HG03159 (cell line): ENCODE measurements around the gene NPIPA3.
"Not testable (repeated sequence)": the region's sequence is repeated elsewhere in the genome, so short reads cannot be mapped to it uniquely, and the experiment has no call there.

Experiments
- ATAC-seq: cut with Tn5 transposase; IDR thresholded peaks from one replicate; pipeline ENCODE4 v1.9.1; 2021; ENCODE audit warnings: mild to moderate bottlenecking, moderate library complexity; ENCODE audit not compliant: unreplicated experiment

NPIPA3 gene

GRCh38 chr16:14703156-14704011 is at the start of gene NPIPA3:
Gene NPIPA3, plus strand, starts transcription at chr16:14703411. Its CDS starts 5,533 bp downstream, at chr16:14708944.
- peak; percentile 98 for ATAC-seq

DNA sequence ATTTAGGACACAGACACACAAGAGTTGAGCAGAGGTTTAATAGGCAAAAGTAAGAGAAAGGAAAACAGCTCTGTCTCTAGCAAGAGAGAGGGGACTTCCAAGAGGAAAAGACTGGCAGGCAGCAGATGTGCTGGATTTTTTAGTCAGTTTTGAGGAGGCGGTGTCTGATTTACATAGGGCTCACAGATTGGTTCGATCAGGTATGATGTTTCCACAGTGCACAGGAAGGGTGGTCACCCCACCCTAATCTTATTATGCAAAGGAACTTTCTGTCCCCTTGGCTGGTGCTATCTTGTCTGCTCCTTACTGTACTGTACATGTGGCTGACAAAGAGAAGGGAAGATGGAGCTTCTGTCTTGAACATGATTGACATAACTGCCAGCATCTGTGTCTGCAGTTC is 45.1 kb upstream of the NPIPA3 start:
- ATAC-seq = peak; percentile 63

GRCh38 chr16:14667347-14668266 is 35.6 kb upstream of the NPIPA3 start:
- no peak for ATAC-seq

DNA sequence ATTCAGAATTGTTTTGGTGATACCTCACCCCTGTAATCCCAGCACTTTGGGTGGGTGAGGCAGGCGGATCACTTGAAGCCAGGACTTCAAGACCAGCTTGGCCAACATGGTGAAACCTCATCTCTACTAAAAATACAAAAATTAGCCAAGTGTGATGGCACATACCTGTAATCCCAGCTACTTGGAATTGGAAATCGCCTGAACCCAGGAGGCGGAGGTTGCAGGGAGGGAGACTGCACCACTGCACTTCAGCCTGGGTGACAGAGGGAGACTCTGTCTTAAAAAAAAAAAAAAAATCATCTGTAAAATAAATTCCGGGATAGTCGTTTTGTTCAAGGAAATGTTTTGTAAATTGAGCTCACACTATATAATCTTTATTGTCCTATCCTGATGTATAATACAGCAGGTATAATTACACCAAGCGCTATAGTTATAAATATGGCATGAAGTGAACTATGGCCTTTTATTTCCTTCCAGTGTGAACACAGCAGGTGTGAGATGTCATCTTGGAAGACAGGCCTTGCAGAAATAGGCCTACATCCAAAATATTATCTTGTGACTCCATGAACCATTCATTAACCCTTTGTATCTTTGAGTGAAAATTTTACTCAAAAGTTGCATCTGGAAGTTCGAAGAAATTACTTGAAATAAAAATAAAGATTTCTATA is 34.5 kb upstream of the NPIPA3 start:
- ATAC-seq = no peak

DNA sequence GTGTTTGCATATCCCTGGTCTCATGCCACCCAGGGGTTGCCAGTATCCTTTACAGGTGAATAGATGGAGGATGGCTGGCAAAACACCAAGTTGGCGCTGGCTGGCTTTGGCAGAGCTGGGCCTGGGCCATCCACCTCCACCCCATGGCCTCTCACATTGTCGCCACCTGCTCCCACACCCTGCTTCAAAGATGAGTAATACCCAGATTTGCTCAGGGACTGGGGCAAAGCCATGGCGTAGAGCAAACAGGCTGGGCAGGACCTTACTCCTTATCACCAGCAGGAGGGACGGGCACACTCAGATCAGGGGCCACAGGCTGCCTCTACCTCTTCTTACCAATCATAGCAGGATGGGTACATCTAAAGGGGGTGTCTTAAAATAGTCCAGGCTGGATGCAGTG is 33.4 kb upstream of the NPIPA3 start:
- no peak for ATAC-seq

- peak; percentile 73 for ATAC-seq
Observed at GRCh38 chr16:14672403-14672971, 30.7 kb upstream of the NPIPA3 start.

GRCh38 chr16:14676633-14677032 is 26.6 kb upstream of the NPIPA3 start:
- no peak for ATAC-seq

- no peak for ATAC-seq
Observed at GRCh38 chr16:14677627-14678026, 25.6 kb upstream of the NPIPA3 start.

DNA sequence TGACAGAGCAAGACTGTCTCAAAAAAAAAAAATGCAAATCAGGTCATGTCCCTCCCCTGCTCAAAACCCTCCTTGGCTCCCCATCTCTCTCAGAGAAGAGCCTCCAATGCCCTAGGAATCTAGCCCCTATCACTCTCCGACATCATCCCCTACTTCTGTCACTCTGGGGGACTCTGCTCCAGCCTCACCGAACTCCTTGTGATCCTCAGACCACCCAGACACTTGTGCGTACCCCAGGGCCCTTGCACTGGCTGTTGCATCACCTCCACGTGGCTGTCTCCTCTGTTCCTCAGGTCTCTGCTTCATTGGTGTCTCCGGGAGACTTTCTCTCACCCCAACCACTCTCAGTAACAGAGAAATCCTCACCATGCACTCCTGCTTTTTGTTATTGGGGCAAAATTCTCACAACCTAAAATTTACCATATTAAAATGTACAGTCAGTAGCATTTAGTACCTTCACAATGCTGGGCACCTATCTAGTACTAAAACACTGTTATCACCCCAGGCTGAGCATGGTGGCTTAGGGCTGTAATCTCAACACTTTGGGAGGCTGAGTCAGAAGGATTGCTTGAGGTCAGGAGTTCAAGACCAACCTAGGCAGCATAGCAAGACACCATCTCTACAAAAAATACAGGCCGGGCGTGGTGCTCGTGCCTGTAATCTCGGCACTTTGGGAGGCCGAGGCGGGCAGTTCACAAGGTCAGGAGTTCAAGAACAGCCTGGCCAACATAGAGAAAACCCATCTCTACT is 24.3 kb upstream of the NPIPA3 start:
- ATAC-seq = no peak

DNA sequence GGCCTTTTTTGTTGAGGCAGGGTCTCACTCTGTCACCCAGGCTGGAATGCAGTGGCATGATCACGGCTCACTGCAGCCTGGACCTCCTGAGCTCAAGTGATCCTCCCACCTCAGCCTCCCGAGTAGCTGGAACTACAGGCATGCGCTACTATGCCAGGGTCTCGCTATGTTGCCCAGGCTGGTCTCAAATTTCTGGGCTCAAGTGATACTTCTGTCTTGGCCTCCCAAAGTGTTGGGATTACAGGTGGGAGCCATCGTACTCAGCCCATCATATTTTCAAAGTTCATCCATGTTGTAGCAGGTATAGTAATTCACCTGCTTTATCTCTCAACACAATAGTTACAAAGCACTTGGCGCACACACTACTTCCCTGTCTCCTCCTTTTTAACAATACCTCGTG is 22.8 kb upstream of the NPIPA3 start:
- ATAC-seq = not testable (repeated sequence)

GRCh38 chr16:14681115-14681514 is 22.1 kb upstream of the NPIPA3 start:
- ATAC-seq = no peak

DNA sequence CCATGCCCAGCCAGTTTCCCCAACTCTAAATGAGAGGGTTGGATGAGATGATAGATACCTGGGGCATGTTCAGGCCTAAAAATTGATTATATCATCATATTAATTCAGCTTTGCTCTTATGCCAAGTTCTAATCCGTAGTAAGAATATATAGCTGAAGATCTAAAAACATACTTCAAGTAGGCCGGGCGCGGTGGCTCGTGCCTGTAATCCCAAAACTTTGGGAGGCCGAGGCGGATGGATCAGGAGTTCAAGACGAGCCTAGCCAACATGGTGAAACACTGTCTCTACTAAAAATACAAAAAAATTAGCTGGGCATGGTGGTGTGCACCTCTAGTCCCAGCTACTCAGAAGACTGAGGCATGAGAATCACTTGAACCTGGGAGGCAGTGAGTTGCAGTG is 21.1 kb upstream of the NPIPA3 start:
- ATAC-seq = no peak

DNA sequence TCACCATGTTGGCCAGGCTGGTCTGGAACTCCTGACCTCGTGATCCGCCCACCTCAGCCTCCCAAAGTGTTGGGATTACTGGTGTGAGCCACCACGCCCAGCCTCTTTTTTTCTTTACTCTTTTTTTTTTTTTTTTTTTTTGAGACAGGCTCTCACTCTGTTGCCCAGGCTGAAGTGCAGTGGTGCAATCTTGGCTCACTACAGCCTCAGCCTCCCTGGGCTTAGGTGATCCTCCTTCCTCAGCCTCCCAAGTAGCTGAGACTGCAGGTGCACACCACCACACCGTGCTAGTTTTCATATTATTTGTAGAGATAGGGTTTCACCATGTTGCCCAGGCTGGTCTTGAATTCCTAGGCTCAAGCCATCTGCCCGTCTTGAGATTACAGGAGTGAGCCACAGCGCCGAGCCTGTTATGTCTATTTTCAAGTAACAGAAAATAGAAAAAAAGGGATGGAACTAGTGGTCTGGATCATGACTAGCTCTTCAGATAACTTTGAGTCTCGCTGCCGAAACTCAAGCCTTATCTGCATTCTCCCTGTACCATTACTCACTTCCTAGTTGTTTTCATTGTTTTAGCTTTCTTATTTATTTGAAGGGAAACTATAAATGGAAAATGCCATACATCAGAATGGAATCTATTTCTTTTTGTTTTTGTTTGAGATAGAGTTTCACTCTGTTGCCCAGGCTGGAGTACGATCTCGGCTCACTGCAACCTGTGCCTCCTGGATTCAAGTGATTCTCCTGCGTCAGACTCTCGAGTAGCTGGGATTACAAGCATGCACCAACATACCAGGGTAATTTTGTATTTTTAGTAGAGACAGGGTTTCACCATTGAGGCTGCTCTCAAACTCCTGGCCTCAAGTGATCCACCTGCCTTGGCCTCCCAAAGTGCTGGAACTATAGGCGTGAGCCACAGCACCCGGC is 17.1 kb upstream of the NPIPA3 start:
- ATAC-seq = not testable (repeated sequence)

DNA sequence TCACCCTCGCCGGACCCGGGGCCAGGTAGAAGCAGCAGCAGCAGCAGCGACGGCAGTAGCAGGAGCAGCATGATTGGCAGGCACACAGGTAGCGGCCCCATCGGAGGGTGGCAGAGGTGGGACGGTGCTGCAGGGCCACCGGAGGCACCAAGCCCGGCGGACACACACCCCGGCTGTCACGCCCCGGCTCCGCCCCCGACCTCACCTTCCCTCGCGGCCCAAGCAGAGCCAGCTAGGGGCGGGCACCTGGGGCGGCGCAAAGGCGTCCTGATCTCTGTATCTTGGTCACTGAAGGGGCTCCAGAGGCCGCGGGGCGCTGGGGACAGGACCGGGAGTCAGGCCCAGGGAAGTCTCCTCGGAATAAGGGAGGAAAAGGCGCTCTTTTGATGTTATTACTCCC is 9.1 kb upstream of the NPIPA3 start, which contains the start of gene PLA2G10:
TSS of gene PLA2G10 (minus strand) at position 180 of the 400 bp plus-strand sequence. CDS start at position 101, 79 bp downstream.
- ATAC-seq = not testable (repeated sequence)

DNA sequence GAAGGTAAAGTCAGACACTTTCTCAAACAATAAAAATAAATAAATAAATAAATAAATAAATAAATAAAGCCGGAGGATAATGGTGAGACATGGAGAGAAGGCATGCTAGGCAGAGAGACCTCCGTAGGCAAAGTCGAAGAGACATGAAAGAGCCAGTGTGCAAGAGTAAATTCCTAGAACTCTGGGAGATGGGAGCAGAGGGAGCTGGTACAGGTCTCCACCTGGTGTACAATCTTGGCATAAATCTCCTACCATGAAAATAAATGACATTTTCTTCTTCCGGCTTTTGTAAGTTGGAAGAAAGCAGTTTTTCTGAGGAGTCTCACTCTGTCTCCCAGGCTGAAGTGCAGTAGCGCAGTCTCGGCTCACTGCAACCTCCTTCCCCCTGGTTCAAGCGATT is 1.4 kb upstream of the NPIPA3 start:
- ATAC-seq = not testable (repeated sequence)

DNA sequence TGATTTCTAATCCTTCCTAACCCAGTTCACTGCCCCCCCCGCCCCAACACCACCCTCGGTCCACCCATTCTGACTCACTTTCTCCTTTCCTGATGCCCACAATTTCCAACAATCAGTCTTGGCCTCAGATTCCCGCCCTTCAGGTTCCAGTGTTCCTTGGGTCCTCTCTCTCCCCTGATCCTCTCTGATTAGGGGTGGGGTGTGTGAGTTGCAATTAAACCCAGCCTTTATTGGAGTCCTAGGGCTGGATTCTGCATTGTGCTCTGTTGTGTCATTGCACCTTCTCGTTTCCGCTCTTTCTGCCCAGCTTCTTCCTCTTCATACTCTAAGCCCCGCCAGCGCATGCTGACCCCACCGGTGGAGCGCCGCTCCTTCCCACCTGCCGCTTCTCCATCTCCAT is 539 bp upstream of the NPIPA3 start:
- not testable (repeated sequence) for ATAC-seq

DNA sequence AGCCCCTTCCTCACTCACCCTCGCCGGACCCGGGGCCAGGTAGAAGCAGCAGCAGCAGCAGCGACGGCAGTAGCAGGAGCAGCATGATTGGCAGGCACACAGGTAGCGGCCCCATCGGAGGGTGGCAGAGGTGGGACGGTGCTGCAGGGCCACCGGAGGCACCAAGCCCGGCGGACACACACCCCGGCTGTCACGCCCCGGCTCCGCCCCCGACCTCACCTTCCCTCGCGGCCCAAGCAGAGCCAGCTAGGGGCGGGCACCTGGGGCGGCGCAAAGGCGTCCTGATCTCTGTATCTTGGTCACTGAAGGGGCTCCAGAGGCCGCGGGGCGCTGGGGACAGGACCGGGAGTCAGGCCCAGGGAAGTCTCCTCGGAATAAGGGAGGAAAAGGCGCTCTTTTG is 30.0 kb downstream of the NPIPA3 start:
- ATAC-seq = not testable (repeated sequence)

- ATAC-seq = not testable (repeated sequence)
Observed at GRCh38 chr16:14740832-14741385, 37.7 kb downstream of the NPIPA3 start.
